Caco-2 (cell line): ENCODE measurements around the gene WLS. TPM values are rescaled to one million over a fixed set of nuclear protein-coding genes. Genes with fewer than 3 reads are reported as not detected.

Experiments
- BruUV-seq: library from RNA; stranded (reverse); fragments of 400-500 nt; replicated peaks from 2 replicates; lab custom pipeline; 2021; lab: Mats Ljungman, UMichigan
- CTCF ChIA-PET: fragments of 300-600 bp; sonication (Branson Sonifier 250); formaldehyde crosslinking; loops from one replicate; lab custom pipeline; 2022; ENCODE audit warnings: antibody characterized with exemption; lab: Charles Lee
- POLR2A ChIA-PET: fragments of 300-600 bp; sonication (Branson Sonifier 250); formaldehyde crosslinking; loops from one replicate; lab custom pipeline; 2022; ENCODE audit warnings: antibody characterized with exemption; lab: Charles Lee
- DNase-seq, 2 experiments: peaks; one replicate each; pipeline versions ENCODE4 v3.0.0 to v3.0.0-alpha.2; 2020 to 2022
- H3K27me3 ChIP-seq: replicated peaks from 2 replicates; pipeline ENCODE4 v1.6.0; 2011; ENCODE audit warnings: low read length; ENCODE audit not compliant: control insufficient read depth, insufficient read depth
- H3K36me3 ChIP-seq: 2 replicates; pipeline ENCODE4 v1.5.1; 2011; ENCODE audit warnings: low read length; ENCODE audit not compliant: control insufficient read depth, insufficient read depth
- H3K4me1 ChIP-seq: fragments of 250-450 bp; sonication (Bioruptor Pico); 2 replicates; pipeline ENCODE4 v1.5.1; 2020; ENCODE audit warnings: mild to moderate bottlenecking
- H3K4me3 ChIP-seq: 2 replicates; pipeline ENCODE4 v1.5.1; 2011; ENCODE audit warnings: low read depth, mild to moderate bottlenecking, control low read depth, low read length
- H3K9me3 ChIP-seq: fragments of 250-450 bp; sonication (Bioruptor Pico); 2 replicates; pipeline ENCODE4 v1.5.1; 2020; ENCODE audit warnings: mild to moderate bottlenecking, moderate library complexity
- H3K27ac Mint-ChIP-seq: one replicate; pipeline ENCODE4 v1.8.0; 2022; ENCODE audit warnings: mixed read lengths; ENCODE audit not compliant: unreplicated experiment
- H3K27me3 Mint-ChIP-seq: one replicate; pipeline ENCODE4 v1.8.0; 2022; ENCODE audit warnings: mixed read lengths; ENCODE audit not compliant: insufficient read depth, unreplicated experiment
- H3K36me3 Mint-ChIP-seq: one replicate; pipeline ENCODE4 v1.8.0; 2022; ENCODE audit warnings: mild to moderate bottlenecking, mixed read lengths; ENCODE audit not compliant: insufficient read depth, unreplicated experiment
- H3K4me1 Mint-ChIP-seq: one replicate; pipeline ENCODE4 v1.8.0; 2022; ENCODE audit warnings: low read depth, mixed read lengths; ENCODE audit not compliant: unreplicated experiment
- H3K4me3 Mint-ChIP-seq: one replicate; pipeline ENCODE4 v1.8.0; 2022; ENCODE audit warnings: mild to moderate bottlenecking, moderate library complexity, mixed read lengths; ENCODE audit not compliant: unreplicated experiment
- H3K9me3 Mint-ChIP-seq: one replicate; pipeline ENCODE4 v1.8.0; 2022; ENCODE audit warnings: mixed read lengths; ENCODE audit not compliant: unreplicated experiment
- CTCF ChIP-seq, 2 experiments: fragments of 200-600 bp in 1 of 2; IDR thresholded peaks; 1 replicate in 1 of 2; 2 replicates in 1 of 2; pipeline versions ENCODE4 v1.5.1 to v1.8.0; 2011 to 2022; ENCODE audit warnings: antibody characterized with exemption in 1 of 2, control low read depth in 1 of 2, inconsistent platforms in 1 of 2, low read depth in 1 of 2, low read length in 1 of 2, mild to moderate bottlenecking in 1 of 2, moderate library complexity in 1 of 2; ENCODE audit not compliant: insufficient read depth in 1 of 2, severe bottlenecking in 1 of 2, unreplicated experiment in 1 of 2
- intact Hi-C: fragments of 100-400 bp; cut with micrococcal nuclease; formaldehyde crosslinking; loops from one replicate; pipeline ENCODE4 v1.10.0; 2022; ENCODE audit not compliant: unreplicated experiment
- total RNA-seq: library from RNA; stranded (reverse); gene quantifications from 2 replicates; pipeline ENCODE4 v1.2.3, GENCODE V29; 2022

Gene WLS
- total RNA-seq, 1 experiment from 2014 or later, result 72.3 TPM

- no peak overlapping the region for H3K4me3 ChIP-seq
- Mint-ChIP-seq H3K9me3 (no peaks in the 10 kb centered on the region), H3K27me3 (no peaks in the 10 kb centered on the region), H3K4me3 (peak overlapping the region; percentile 58), H3K27ac (peak overlapping the region; percentile 85), H3K36me3 (peaks cover 6% of the 10 kb centered on the region), H3K4me1 (peaks cover 26% of the 10 kb centered on the region)
- H3K9me3 ChIP-seq, result no peaks in the 10 kb centered on the region
- DNase-seq, result peak in 1 of 2 experiments; percentile 34
- no peaks in the 10 kb centered on the region for H3K27me3 ChIP-seq
- ChIA-PET CTCF (interaction anchor here (0.6 to 1.6 kb wide), 4 partner anchors 34 to 123 kb away, joined by 3 to 6 read pairs (median 3); partner anchors contain the start of gene WLS), POLR2A (interaction anchor here (0.6 to 1.2 kb wide), 2 partner anchors 35 to 94 kb away, joined by 3 to 7 read pairs; partner anchors contain the start of gene WLS)
- no TSS peak for BruUV-seq
- no peaks in the 10 kb centered on the region for H3K36me3 ChIP-seq
- TF ChIP-seq CTCF (IDR thresholded peaks at IDR 0.05; ENCODE audit: insufficient read depth in 1 of 2, low read depth in 1 of 2, low read length in 1 of 2, severe bottlenecking in 1 of 2, unreplicated experiment in 1 of 2), result no peak
- peaks cover 37% of the 10 kb centered on the region for H3K4me1 ChIP-seq
- intact Hi-C loops, result loop anchor here (2.0 to 10.0 kb wide), 2 partner anchors 35 to 73 kb away; partner anchors contain the start of gene WLS
Measured at GRCh38 chr1:68197891-68198290, 34.4 kb downstream of the WLS start.

GRCh38 chr1:68197461-68197860 lies 34.9 kb downstream of the WLS start:
- intact Hi-C loops, result loop anchor here (2.0 to 10.0 kb wide), 2 partner anchors 35 to 73 kb away; partner anchors contain the start of gene WLS
- POLR2A ChIA-PET, result interaction anchor here (0.6 to 1.2 kb wide), 2 partner anchors 35 to 94 kb away, joined by 3 to 7 read pairs; partner anchors contain the start of gene WLS
- DNase-seq, result no peak
- Mint-ChIP-seq H3K27me3 (no peaks in the 10 kb centered on the region), H3K36me3 (peaks cover 6% of the 10 kb centered on the region), H3K27ac (peak overlapping the region; percentile 85), H3K4me1 (peaks cover 26% of the 10 kb centered on the region), H3K9me3 (no peaks in the 10 kb centered on the region), H3K4me3 (peak overlapping the region; percentile 58)
- Histone ChIP-seq H3K4me1 (peaks cover 37% of the 10 kb centered on the region), H3K36me3 (no peaks in the 10 kb centered on the region), H3K9me3 (no peaks in the 10 kb centered on the region), H3K4me3 (no peak overlapping the region), H3K27me3 (no peaks in the 10 kb centered on the region)
- TF ChIP-seq CTCF (IDR thresholded peaks at IDR 0.05; ENCODE audit: insufficient read depth in 1 of 2, low read depth in 1 of 2, low read length in 1 of 2, severe bottlenecking in 1 of 2, unreplicated experiment in 1 of 2), result no peak
- CTCF ChIA-PET, result interaction anchor here (0.9 to 1.6 kb wide), 3 partner anchors 35 to 124 kb away, joined by 3 to 6 read pairs (median 3); partner anchors contain the start of gene WLS
- no TSS peak for BruUV-seq

- Histone ChIP-seq H3K4me1 (peaks cover 37% of the 10 kb centered on the region), H3K9me3 (no peaks in the 10 kb centered on the region), H3K27me3 (no peaks in the 10 kb centered on the region), H3K36me3 (no peaks in the 10 kb centered on the region), H3K4me3 (no peak overlapping the region)
- Mint-ChIP-seq H3K4me3 (peak overlapping the region; percentile 58), H3K4me1 (peaks cover 26% of the 10 kb centered on the region), H3K36me3 (peaks cover 6% of the 10 kb centered on the region), H3K27ac (peak overlapping the region; percentile 85), H3K9me3 (no peaks in the 10 kb centered on the region), H3K27me3 (no peaks in the 10 kb centered on the region)
- no peak for DNase-seq
- CTCF ChIA-PET, result interaction anchor here (0.9 to 1.6 kb wide), 2 partner anchors 76 to 124 kb away, joined by 3 to 6 read pairs; no protein-coding TSS in a partner anchor
- TSS peak; percentile 46 for BruUV-seq
- intact Hi-C loops, result loop anchor here (2.0 to 10.0 kb wide), 2 partner anchors 36 to 72 kb away; partner anchors contain the start of gene WLS
- no peak for TF ChIP-seq CTCF (IDR thresholded peaks at IDR 0.05; ENCODE audit: insufficient read depth in 1 of 2, low read depth in 1 of 2, low read length in 1 of 2, severe bottlenecking in 1 of 2, unreplicated experiment in 1 of 2)
- POLR2A ChIA-PET, result interaction anchor here (1.2 kb wide), 1 partner anchor 36 kb away, joined by 7 read pairs; the partner anchor contains the start of gene WLS
Measured at GRCh38 chr1:68196676-68197075, 35.6 kb downstream of the WLS start.
